Colonic mucosa (tissue), 4 donors: Measurements from ENCODE around the gene CACNA2D1. TPM values are rescaled to one million over a fixed set of nuclear protein-coding genes. Genes with fewer than 3 reads are reported as not detected.

Experiments used
- DNase-seq: peaks from one replicate; pipeline ENCODE4 v3.0.0-alpha.2; 2020
- H3K27ac ChIP-seq: fragments of 200-600 bp; one replicate; pipeline ENCODE4 v1.8.0; 2021
- H3K27me3 ChIP-seq: fragments of 200-600 bp; one replicate; pipeline ENCODE4 v1.8.0; 2021
- H3K36me3 ChIP-seq: fragments of 200-600 bp; one replicate; pipeline ENCODE4 v1.8.0; 2021
- H3K4me1 ChIP-seq: fragments of 200-600 bp; one replicate; pipeline ENCODE4 v1.8.0; 2021; ENCODE audit warnings: mild to moderate bottlenecking
- H3K4me3 ChIP-seq: fragments of 200-600 bp; one replicate; pipeline ENCODE4 v1.8.0; 2021
- H3K9ac ChIP-seq, 2 donors: one replicate each; pipeline ENCODE4 v1.7.0; 2013; ENCODE audit warnings: control low read depth in 2 of 2, low read depth in 2 of 2, low read length in 2 of 2
- H3K9me3 ChIP-seq: fragments of 200-600 bp; one replicate; pipeline ENCODE4 v1.8.0; 2021
- intact Hi-C: fragments of 100-400 bp; cut with DNase I; formaldehyde crosslinking; loops from one replicate; pipeline ENCODE4 v1.14.1; 2022
- total RNA-seq, 2 donors: library from RNA; stranded (reverse); fragmentation: NEBNext Ultra II Directional in 1 of 2; extraction: Animal tissue kit (Norgen Biotek cat#: 25700) in 1 of 2; gene quantifications; one replicate each; pipeline ENCODE4 v1.2.1, GENCODE V29; 2021
- TF ChIP-seq, protein P1 (sequence below): fragments of 200-600 bp; IDR thresholded peaks from one replicate; pipeline ENCODE4 v1.8.0; 2022; ENCODE audit warnings: antibody characterized with exemption, mild to moderate bottlenecking
- donor health status: healthy.
- donor health status: DM: no; HTN: no; CAD: no.
- donor health status: DM: no; HTN: no; CAD: no.

CACNA2D1 gene
- total RNA-seq, 2 donors from 2014 or later, result 1.4 to 9.3 TPM

GRCh38 chr7:82423446-82423845, 20.1 kb downstream of the CACNA2D1 start:
- intact Hi-C loops, result no loop called here

GRCh38 chr7:82419200-82419599, 24.4 kb downstream of the CACNA2D1 start:
- no peaks in the 10 kb centered on the region for H3K36me3 ChIP-seq
- no peak for DNase-seq
- H3K27ac ChIP-seq, result no peak overlapping the region
- no peak overlapping the region for H3K4me3 ChIP-seq
- intact Hi-C loops, result no loop called here
- no peaks in the 10 kb centered on the region for H3K27me3 ChIP-seq
- H3K4me1 ChIP-seq, result no peaks in the 10 kb centered on the region
- no peak overlapping the region for H3K9ac ChIP-seq
- H3K9me3 ChIP-seq, result no peaks in the 10 kb centered on the region
- TF ChIP-seq, protein P1, sequence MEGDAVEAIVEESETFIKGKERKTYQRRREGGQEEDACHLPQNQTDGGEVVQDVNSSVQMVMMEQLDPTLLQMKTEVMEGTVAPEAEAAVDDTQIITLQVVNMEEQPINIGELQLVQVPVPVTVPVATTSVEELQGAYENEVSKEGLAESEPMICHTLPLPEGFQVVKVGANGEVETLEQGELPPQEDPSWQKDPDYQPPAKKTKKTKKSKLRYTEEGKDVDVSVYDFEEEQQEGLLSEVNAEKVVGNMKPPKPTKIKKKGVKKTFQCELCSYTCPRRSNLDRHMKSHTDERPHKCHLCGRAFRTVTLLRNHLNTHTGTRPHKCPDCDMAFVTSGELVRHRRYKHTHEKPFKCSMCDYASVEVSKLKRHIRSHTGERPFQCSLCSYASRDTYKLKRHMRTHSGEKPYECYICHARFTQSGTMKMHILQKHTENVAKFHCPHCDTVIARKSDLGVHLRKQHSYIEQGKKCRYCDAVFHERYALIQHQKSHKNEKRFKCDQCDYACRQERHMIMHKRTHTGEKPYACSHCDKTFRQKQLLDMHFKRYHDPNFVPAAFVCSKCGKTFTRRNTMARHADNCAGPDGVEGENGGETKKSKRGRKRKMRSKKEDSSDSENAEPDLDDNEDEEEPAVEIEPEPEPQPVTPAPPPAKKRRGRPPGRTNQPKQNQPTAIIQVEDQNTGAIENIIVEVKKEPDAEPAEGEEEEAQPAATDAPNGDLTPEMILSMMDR, result no peak

More at GRCh38 chr7:82423446-82423845, 20.1 kb downstream of the CACNA2D1 start:
- Histone ChIP-seq H3K4me1 (no peaks in the 10 kb centered on the region), H3K36me3 (no peaks in the 10 kb centered on the region), H3K27ac (no peak overlapping the region), H3K9ac (no peak overlapping the region), H3K4me3 (no peak overlapping the region), H3K27me3 (no peaks in the 10 kb centered on the region), H3K9me3 (no peaks in the 10 kb centered on the region)
- DNase-seq, result no peak
- TF ChIP-seq, protein P1, result no peak

- Histone ChIP-seq H3K4me1 (no peaks in the 10 kb centered on the region), H3K36me3 (no peaks in the 10 kb centered on the region), H3K9ac (no peak overlapping the region), H3K9me3 (no peaks in the 10 kb centered on the region), H3K27me3 (no peaks in the 10 kb centered on the region), H3K4me3 (no peak overlapping the region), H3K27ac (no peak overlapping the region)
- no peak for DNase-seq
- intact Hi-C loops, result no loop called here
- TF ChIP-seq, protein P1, result no peak
These were observed 25.7 kb downstream of the CACNA2D1 start for GRCh38 chr7:82417898-82418297.

GRCh38 chr7:82416402-82416801, 27.2 kb downstream of the CACNA2D1 start:
- Histone ChIP-seq H3K4me1 (no peaks in the 10 kb centered on the region), H3K27ac (no peak overlapping the region), H3K4me3 (no peak overlapping the region), H3K27me3 (no peaks in the 10 kb centered on the region), H3K36me3 (no peaks in the 10 kb centered on the region), H3K9ac (no peak overlapping the region), H3K9me3 (no peaks in the 10 kb centered on the region)
- TF ChIP-seq, protein P1, result no peak
- no peak for DNase-seq
- intact Hi-C loops, result no loop called here

GRCh38 chr7:82414389-82414788, 29.2 kb downstream of the CACNA2D1 start:
- H3K9me3 ChIP-seq, result no peaks in the 10 kb centered on the region
- H3K9ac ChIP-seq, result no peak overlapping the region
- H3K36me3 ChIP-seq, result no peaks in the 10 kb centered on the region
- intact Hi-C loops, result no loop called here
- H3K27ac ChIP-seq, result no peak overlapping the region
- H3K4me1 ChIP-seq, result no peaks in the 10 kb centered on the region
- no peak overlapping the region for H3K4me3 ChIP-seq
- TF ChIP-seq, protein P1, result no peak
- no peak for DNase-seq
- no peaks in the 10 kb centered on the region for H3K27me3 ChIP-seq

GRCh38 chr7:82413237-82413636, 30.3 kb downstream of the CACNA2D1 start:
- no peaks in the 10 kb centered on the region for H3K9me3 ChIP-seq
- intact Hi-C loops, result no loop called here
- H3K27me3 ChIP-seq, result no peaks in the 10 kb centered on the region
- H3K4me3 ChIP-seq, result no peak overlapping the region
- no peak overlapping the region for H3K9ac ChIP-seq
- DNase-seq, result no peak
- H3K36me3 ChIP-seq, result no peaks in the 10 kb centered on the region
- no peak overlapping the region for H3K27ac ChIP-seq
- H3K4me1 ChIP-seq, result no peaks in the 10 kb centered on the region
- TF ChIP-seq, protein P1, result no peak
